Right ventricle myocardium inferior (tissue), 1 donor: ENCODE data around the gene BNIP2. TPM values are rescaled to one million over a fixed set of nuclear protein-coding genes. Genes with fewer than 3 reads are reported as not detected.
A peak's percentile ranks its signal among the peaks of the same experiment; 100 is the strongest.
"Not testable (repeated sequence)": the region's sequence is repeated elsewhere in the genome, so short reads cannot be mapped to it uniquely, and the experiment has no call there.

Source experiments
- ATAC-seq: fragments of 200-7000 bp; cut with Tn5 transposase; one replicate; pipeline ENCODE4 v1.9.1; 2020; ENCODE audit warnings: mild to moderate bottlenecking, moderate library complexity
- DNase-seq: peaks from one replicate; pipeline ENCODE4 v3.0.0; 2021; ENCODE audit errors: missing footprints
- intact Hi-C: fragments of 100-400 bp; cut with DNase I; formaldehyde crosslinking; loops from one replicate; pipeline ENCODE4 v1.11.0; 2022
- total RNA-seq: library from RNA; stranded (reverse); fragmentation: NEBNext Ultra II Directional; extraction: Animal tissue kit (Norgen Biotek cat#: 25700); gene quantifications from one replicate; pipeline ENCODE4 v1.2.1, GENCODE V29; 2021
- donor health status: DM: no; HTN: yes; CAD: no; lungs with severe emphysema.

The BNIP2 gene
- total RNA-seq, 1 donor from 2014 or later: 73.2 TPM

- ATAC-seq: no peak
- intact Hi-C loops: no loop called here
- DNase-seq: no peak
These were observed 39.5 kb downstream of the BNIP2 start for GRCh38 chr15:59649603-59650002.

- DNase-seq (no peak), ATAC-seq (no peak)
- intact Hi-C loops: no loop called here
These were observed 42.0 kb downstream of the BNIP2 start for GRCh38 chr15:59647085-59647484.

GRCh38 chr15:59646277-59646676, 42.8 kb downstream of the BNIP2 start:
- DNase-seq (no peak), ATAC-seq (no peak)
- intact Hi-C loops: no loop called here

GRCh38 chr15:59645812-59646211, 43.3 kb downstream of the BNIP2 start:
- ATAC-seq, intact Hi-C loops: not testable (repeated sequence)

GRCh38 chr15:59644756-59645155, 44.4 kb downstream of the BNIP2 start:
- DNase-seq (no peak), ATAC-seq (no peak)
- intact Hi-C loops: no loop called here

More at GRCh38 chr15:59645812-59646211, 43.3 kb downstream of the BNIP2 start:
- not testable (repeated sequence) for DNase-seq

GRCh38 chr15:59642351-59642750, 46.8 kb downstream of the BNIP2 start:
- intact Hi-C loops: no loop called here
- DNase-seq (no peak), ATAC-seq (no peak)

- intact Hi-C loops: loop anchor here (10.0 kb wide), 1 partner anchor 113 kb away; no protein-coding TSS in a partner anchor
These were observed 51.6 kb downstream of the BNIP2 start for GRCh38 chr15:59637507-59637906.

GRCh38 chr15:59636184-59636583, 52.9 kb downstream of the BNIP2 start:
- DNase-seq: no peak
- intact Hi-C loops: loop anchor here (10.0 kb wide), 1 partner anchor 111 kb away; no protein-coding TSS in a partner anchor
- ATAC-seq: no peak

More at GRCh38 chr15:59637507-59637906, 51.6 kb downstream of the BNIP2 start:
- not testable (repeated sequence) for DNase-seq, ATAC-seq

- intact Hi-C loops: loop anchor here (10.0 kb wide), 1 partner anchor 108 kb away; no protein-coding TSS in a partner anchor
- ATAC-seq (no peak), DNase-seq (no peak)
These were observed 56.4 kb downstream of the BNIP2 start for GRCh38 chr15:59632714-59633113.

- ATAC-seq (no peak), DNase-seq (peak; percentile 67)
- intact Hi-C loops: no loop called here
These were observed 66.8 kb downstream of the BNIP2 start for GRCh38 chr15:59622289-59622688.

- ATAC-seq (no peak), DNase-seq (no peak)
- intact Hi-C loops: no loop called here
These were observed 70.7 kb downstream of the BNIP2 start for GRCh38 chr15:59618406-59618805.

GRCh38 chr15:59616379-59616778, 72.7 kb downstream of the BNIP2 start:
- no peak for ATAC-seq
- no peak for DNase-seq
- intact Hi-C loops: no loop called here

- DNase-seq (no peak), ATAC-seq (no peak)
- intact Hi-C loops: no loop called here
These were observed 73.5 kb downstream of the BNIP2 start for GRCh38 chr15:59615661-59616060.

GRCh38 chr15:59614153-59614552, 75.0 kb downstream of the BNIP2 start:
- intact Hi-C loops: no loop called here
- DNase-seq: no peak
- no peak for ATAC-seq

GRCh38 chr15:59611276-59612260, 77.6 kb downstream of the BNIP2 start, which contains the start of gene GCNT3:
Gene GCNT3, plus strand, starts transcription at chr15:59611783. Its CDS starts 6,456 bp downstream, at chr15:59618239.
- no peak for DNase-seq
- intact Hi-C loops: no loop called here
- no peak for ATAC-seq

GRCh38 chr15:59609730-59610712, 79.1 kb downstream of the BNIP2 start:
- DNase-seq: no peak
- no peak for ATAC-seq
- intact Hi-C loops: no loop called here
